ENCODE data around the gene TEX50. TPM values are rescaled to one million over a fixed set of nuclear protein-coding genes. Genes with fewer than 3 reads are reported as not detected.
A peak's percentile ranks its signal among the peaks of the same experiment; 100 is the strongest.
"Not testable (repeated sequence)": the region's sequence is repeated elsewhere in the genome, so short reads cannot be mapped to it uniquely, and the experiment has no call there.

Gene TEX50
- total and polyA plus RNA-seq, 2 of the 8 experiments (the other 6 are each of a cell fraction or from before 2014, with no cell fraction given) = not detected

GRCh38 chr1:173637236-173638042 lies 2.3 kb downstream of the TEX50 start:
- H3K9me3 ChIP-seq (ENCODE audit: insufficient read depth in 2 of 2, low read depth in 1 of 2, low read length in 1 of 2); H3K23me2 ChIP-seq (ENCODE audit: low read depth, low read length); H4K20me1 ChIP-seq (replicated peaks in 1 of 2; ENCODE audit: control insufficient read depth in 1 of 2, insufficient read depth in 2 of 2, low read length in 2 of 2); H3K79me1 ChIP-seq (ENCODE audit: low read depth, low read length); H2AFZ ChIP-seq (ENCODE audit: low read length); H3K27me3 ChIP-seq (replicated peaks in 1 of 4; ENCODE audit: control insufficient read depth in 3 of 4, extremely low read depth in 1 of 4, insufficient read depth in 3 of 4, low read length in 3 of 4); H4K5ac ChIP-seq (ENCODE audit: insufficient read length, low read depth, low read length); H3K14ac ChIP-seq (ENCODE audit: insufficient read length); H3K23ac ChIP-seq (ENCODE audit: insufficient read length); H3K56ac ChIP-seq (replicated peaks; ENCODE audit: insufficient read length, low read depth, low read length); H3K4me1 ChIP-seq (replicated peaks in 1 of 4; ENCODE audit: control insufficient read depth in 3 of 4, insufficient read depth in 4 of 4, low read length in 3 of 4); H2BK15ac ChIP-seq (ENCODE audit: low read length): not testable (repeated sequence)
- H2BK20ac ChIP-seq (ENCODE audit: low read length) = peak overlapping the region; percentile 99; the same call in 1 of the 2 replicates
- peak overlapping the region; percentile 96 for H3K27ac ChIP-seq (ENCODE audit: low read depth, low read length)
- peak overlapping the region; percentile 44 for H2BK120ac ChIP-seq (replicated peaks; ENCODE audit: low read depth, low read length)
- peak overlapping the region; percentile 97 for H2BK12ac ChIP-seq (ENCODE audit: low read depth, low read length)
- H2AK5ac ChIP-seq (ENCODE audit: low read depth, low read length) = peak overlapping the region; percentile 100
- H3K18ac ChIP-seq (ENCODE audit: extremely low read depth, low read length) = peak overlapping the region; percentile 85
- H3K4ac ChIP-seq (replicated peaks; ENCODE audit: insufficient read length, low read depth, low read length) = peak overlapping the region; percentile 40
- 75% methylated on average over 6 of the region's 6 CpGs; no CpG with 5 or more reads in 1 of the 2 experiments for WGBS, 2 experiments (ENCODE audit: extremely low coverage in 1 of 2, insufficient coverage in 1 of 2, insufficient read length in 1 of 2, insufficient replicate concordance in 2 of 2, low coverage in 1 of 2, low lambda C conversion rate in 2 of 2, missing lambda C conversion rate in 1 of 2)
- peak overlapping the region; percentile 87 to 98 (median 93) for H3K9ac ChIP-seq (replicated peaks in 1 of 4; ENCODE audit: extremely low read depth in 1 of 4, low read depth in 3 of 4, low read length in 3 of 4)
- ChIA-PET POLR2A (ENCODE audit: partially characterized antibody) (interaction anchor here (0.6 to 2.5 kb wide), 13 partner anchors 8 to 232 kb away, joined by 3 to 14 read pairs (median 4); partner anchors contain the start of genes GAS5, KLHL20 and ZBTB37), CTCF (ENCODE audit: partially characterized antibody) (interaction anchor here (1.0 to 2.4 kb wide), 2 partner anchors 206 to 207 kb away, joined by 5 to 6 read pairs; no protein-coding TSS in a partner anchor)
- DNase-seq (ENCODE audit: low read depth in 1 of 2, low spot score in 2 of 2) (peak in 1 of 2 experiments; percentile 45), FAIRE-seq (peak; percentile 98)
- H3K36me3 ChIP-seq (ENCODE audit: control insufficient read depth in 2 of 4, insufficient read depth in 4 of 4, low read length in 3 of 4) = peaks cover 0 to 15% (median 2%) of the 10 kb centered on the region in 4 experiments; a peak in 5 of 8 replicates
- H3K4me3 ChIP-seq (ENCODE audit: extremely low read depth in 1 of 4, insufficient read depth in 2 of 4, low read depth in 3 of 4, low read length in 4 of 4) = peak overlapping the region; percentile 54 to 61 (median 58); a peak in 7 of 8 replicates
- peak overlapping the region; percentile 48 to 73; a peak in 3 of 4 replicates for H3K4me2 ChIP-seq (ENCODE audit: insufficient read depth in 1 of 2, low read depth in 2 of 2, low read length in 2 of 2)
- H2BK5ac ChIP-seq (ENCODE audit: low read depth, low read length) = peak overlapping the region; percentile 99
- peak overlapping the region; percentile 59 for H4K91ac ChIP-seq (replicated peaks; ENCODE audit: insufficient read length, low read length)
- peaks cover 0 to 41% of the 10 kb centered on the region in 2 experiments; a peak in 2 of 4 replicates for H3K79me2 ChIP-seq (ENCODE audit: control insufficient read depth in 1 of 2, insufficient read depth in 2 of 2, low read length in 2 of 2)
- H4K8ac ChIP-seq (ENCODE audit: extremely low read depth, insufficient read depth, low read length) = peak overlapping the region; percentile 41; the same call in 1 of the 2 replicates
- TF ChIP-seq PHF8 (conservative IDR thresholded peaks at IDR 0.05; ENCODE audit: low read depth, low read length) (peak; percentile 39), MAX (IDR thresholded peaks at IDR 0.05) (peak; percentile 3; the same call in 1 of the 2 replicates), CHD1 (IDR thresholded peaks at IDR 0.05; ENCODE audit: low read depth, low read length) (peak; percentile 64; the same call in 1 of the 2 replicates), SRF (IDR thresholded peaks at IDR 0.05; ENCODE audit: low read depth, low read length) (peak; percentile 80), CREB1 (IDR thresholded peaks at IDR 0.05) (peak; percentile 3; the same call in 1 of the 2 replicates), TEAD4 (IDR thresholded peaks at IDR 0.05; ENCODE audit: low read depth, low read length) (peak; percentile 70), EP300 (IDR thresholded peaks at IDR 0.05; ENCODE audit: borderline replicate concordance in 1 of 2, low read depth in 2 of 2, low read length in 2 of 2) (peak in 1 of 2 experiments; percentile 6; a peak in 1 of 3 replicates), ATF2 (IDR thresholded peaks at IDR 0.05; ENCODE audit: low read length) (peak; percentile 57; the same call in 1 of the 2 replicates), ASH2L (IDR thresholded peaks at IDR 0.05; ENCODE audit: low read length) (peak; percentile 34)

All from H1 (cell line).